ENCODE data around the gene CD38. TPM values are rescaled to one million over a fixed set of nuclear protein-coding genes. Genes with fewer than 3 reads are reported as not detected.

The CD38 gene
- polyA plus RNA-seq, 12 donors, result 0.69 to 3.3 (median 1.6) TPM; not detected in 2

DNA sequence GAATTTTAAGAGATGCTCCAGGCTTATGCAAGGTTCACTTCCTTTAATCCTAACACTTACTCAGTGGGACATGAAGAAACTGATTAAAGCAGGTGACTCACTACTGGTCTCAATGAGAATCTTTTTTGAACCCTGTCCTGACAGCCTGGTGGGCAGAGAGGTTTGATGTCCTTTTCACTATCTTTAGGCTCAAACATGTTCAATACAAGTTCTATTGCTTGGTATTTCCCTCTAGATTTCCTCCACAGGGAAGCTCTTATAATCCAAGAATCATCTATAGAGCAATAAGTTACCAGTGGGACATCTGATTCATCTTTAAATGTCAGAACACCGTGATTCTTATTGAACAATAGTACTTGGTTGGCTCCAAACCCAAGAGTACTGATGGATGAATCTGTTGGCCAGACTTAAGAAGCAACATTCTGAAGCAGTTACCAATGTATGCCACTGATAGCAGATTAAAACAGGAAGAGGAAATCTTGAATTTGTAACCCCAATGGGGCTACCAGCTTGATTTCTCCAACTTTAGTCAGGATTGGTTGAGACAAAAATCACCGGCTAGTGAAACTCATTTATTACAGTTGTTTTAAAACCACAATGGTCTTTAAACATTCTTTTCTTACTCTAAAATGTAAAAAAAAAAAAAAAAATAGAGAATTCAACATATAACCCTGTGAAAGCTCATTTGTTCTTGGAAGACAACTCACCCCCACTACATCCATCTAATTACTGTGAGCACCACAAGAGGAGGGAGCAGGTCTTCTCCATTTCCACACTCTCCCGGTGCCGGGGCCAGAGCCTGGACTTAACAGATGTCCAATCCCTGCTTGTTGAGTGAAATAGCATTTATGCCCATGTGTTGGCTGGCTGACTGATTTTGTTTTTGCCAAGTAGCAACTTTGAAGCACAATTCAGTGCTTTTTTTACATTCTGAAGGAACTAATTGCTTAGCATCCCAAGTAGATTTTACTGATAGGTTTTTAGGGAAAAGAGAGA lies 117.1 kb downstream of the CD38 start:
- DNase-seq, result no peak

DNA sequence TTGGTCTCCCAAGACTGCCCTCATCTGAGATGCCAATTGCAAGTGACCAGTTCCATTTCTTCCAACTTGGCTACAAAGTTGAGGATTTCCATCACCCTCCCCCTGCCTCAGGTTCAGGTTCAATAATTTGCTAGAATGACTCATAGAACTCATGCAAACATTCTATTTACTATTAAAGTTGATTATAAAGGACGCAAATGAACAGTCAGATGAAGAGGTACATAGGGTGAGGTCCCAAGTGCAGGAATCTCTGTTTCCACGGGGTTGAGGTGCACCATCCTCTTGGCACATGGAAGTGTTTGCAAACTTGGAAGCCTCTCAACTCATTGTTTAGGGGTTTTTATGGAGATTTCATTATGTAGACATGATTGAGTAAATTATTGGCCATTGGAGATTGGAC lies 119.4 kb downstream of the CD38 start:
- DNase-seq, result no peak

DNA sequence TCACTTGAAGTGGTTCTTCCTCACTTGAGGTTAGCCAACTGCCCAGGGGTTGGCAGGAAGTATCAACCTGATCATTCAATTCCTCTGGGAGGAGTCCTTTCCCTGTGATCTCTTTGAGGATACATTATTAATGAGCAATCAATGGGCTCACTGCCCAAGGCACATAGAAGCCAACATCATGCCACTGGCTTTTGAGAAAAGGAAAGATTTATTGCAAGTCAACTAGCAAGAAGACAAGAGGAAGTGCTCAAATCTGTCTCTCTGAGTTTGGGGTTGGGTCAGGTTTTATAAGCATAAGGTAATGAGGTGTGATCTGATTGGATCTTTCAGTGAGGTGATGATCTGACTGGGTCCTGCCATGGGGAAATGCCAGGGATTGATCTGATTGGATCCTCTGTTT lies 120.8 kb downstream of the CD38 start:
- no peak for DNase-seq

DNA sequence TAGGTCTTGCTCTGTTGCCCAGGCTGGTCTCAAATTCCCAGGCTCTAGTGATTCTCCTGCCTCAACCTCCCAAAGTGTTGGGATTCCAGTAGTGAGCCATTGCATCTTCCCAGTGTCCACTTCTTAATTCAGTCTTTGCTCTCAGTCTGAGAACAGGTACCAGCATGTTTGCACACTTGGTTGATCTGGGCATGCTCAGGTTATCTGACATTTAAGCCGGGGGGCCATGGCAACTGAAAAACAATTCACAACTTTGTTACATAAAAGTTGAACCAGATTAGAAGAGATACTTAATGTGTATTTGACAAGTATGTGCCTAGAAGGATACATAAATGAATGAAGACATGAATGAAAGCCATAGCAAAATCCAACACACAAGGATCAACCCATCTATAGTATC lies 121.4 kb downstream of the CD38 start:
- no peak for DNase-seq

DNA sequence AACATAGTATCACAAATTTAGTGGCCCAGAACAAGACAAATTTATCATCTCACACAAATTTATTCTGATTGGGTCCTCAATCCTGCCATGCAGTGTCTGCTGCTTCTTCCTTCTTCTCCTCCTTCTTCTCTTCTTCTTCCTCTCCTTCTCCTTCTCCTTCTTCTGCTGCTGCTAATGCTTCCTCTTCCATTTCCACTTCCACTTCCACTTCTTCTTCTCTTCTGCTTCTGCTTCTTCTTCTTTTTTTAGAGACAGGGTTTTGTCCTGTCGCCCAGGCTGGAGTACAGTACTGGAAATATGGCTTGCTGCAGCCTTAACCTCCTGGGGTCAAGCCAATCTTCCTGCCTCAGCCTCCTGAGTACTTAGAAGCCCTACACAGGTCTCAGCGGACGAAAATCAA lies 122.9 kb downstream of the CD38 start:
- no peak for DNase-seq

DNA sequence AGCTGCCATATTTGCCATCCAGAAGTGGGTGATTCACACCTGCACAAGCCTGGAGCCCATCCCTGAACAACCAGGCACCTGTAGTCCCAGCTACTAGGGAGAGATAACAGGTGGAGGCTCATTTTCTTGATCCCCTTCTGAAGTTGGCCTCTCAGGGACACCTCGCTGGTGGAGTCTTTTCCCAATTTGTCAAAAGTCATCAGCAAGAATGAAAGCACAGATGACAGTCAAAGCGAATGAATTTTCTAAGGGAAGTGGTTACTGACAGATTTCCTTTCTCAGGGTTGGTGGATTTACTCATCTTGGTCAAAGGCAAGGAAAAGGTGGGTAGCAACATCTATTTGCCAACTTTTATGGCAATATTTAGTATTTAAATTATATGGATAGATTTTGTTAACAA lies 123.9 kb downstream of the CD38 start:
- DNase-seq, result no peak

DNA sequence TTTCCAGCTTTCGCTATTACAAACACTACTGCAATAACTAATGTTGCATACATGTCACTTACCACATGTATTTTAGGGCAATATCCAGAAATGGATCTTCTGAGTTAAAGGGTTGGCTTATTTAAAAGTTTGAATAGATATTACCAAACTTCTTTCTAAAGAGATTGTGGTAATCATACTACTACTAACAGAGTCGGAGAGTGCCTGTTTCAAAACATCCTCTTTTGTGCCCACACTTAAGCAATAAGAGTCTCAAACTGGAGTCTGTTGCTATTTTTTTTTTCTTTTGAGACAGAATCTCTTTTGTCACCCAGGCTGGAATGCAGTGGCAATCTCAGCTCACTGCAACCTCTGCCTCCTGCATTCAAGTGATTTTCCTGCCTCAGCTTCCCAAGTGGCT lies 124.6 kb downstream of the CD38 start:
- DNase-seq, result no peak

Other genes with a start within 250 kb of the CD38 start
- 10 to 100 TPM in 11 of 12 donors, not detected in 1; 36.8 to 92.8 (median 86.8) TPM for gene FBXL5, start 123.0 kb upstream of the CD38 start, polyA plus RNA-seq (ENCODE audit: insufficient read length in 12 of 12)
- 10 to 100 TPM in 11 of 12 donors, not detected in 1; 25.2 to 51.9 (median 35.5) TPM for gene FAM200B, start 96.5 kb upstream of the CD38 start, polyA plus RNA-seq (ENCODE audit: insufficient read length in 12 of 12)
- gene BST1, start 75.3 kb upstream of the CD38 start, polyA plus RNA-seq (ENCODE audit: insufficient read length in 12 of 12), result 10 to 100 TPM in 1 of 12 donors, 1 to 10 TPM in 9, not detected in 2; 3.1 to 13.2 (median 4.9) TPM
- gene FGFBP1, start 160.4 kb downstream of the CD38 start, polyA plus RNA-seq (ENCODE audit: insufficient read length in 12 of 12), result 1 to 10 TPM in 2 of 12 donors, under 1 TPM in 2, not detected in 8; 0.20 to 1.4 (median 0.74) TPM
- 1 to 10 TPM in 4 of 12 donors, under 1 TPM in 5, not detected in 3; 0.30 to 1.7 (median 0.65) TPM for gene FGFBP2, start 184.8 kb downstream of the CD38 start, polyA plus RNA-seq (ENCODE audit: insufficient read length in 12 of 12)